ENCODE data around the gene PIF1. TPM values are rescaled to one million over a fixed set of nuclear protein-coding genes. Genes with fewer than 3 reads are reported as not detected.

Gene PIF1
- total and polyA plus RNA-seq, 2 of the 4 experiments (the other 2 are of a cell fraction) = 3.9 to 19.9 TPM

GRCh38 chr15:64833690-64834089 lies 8.2 kb upstream of the PIF1 start:
- no peak for TF ChIP-seq POLR2A (IDR thresholded peaks at IDR 0.05; ENCODE audit: low read depth, low read length)
- dilution Hi-C loops (cut with HindIII; ENCODE audit: low sequenced_read_pairs, unreplicated experiment) = no loop called here
- no TSS peak for BruUV-seq (replicated peaks)
- Histone ChIP-seq H2BK120ac (ENCODE audit: low read depth, low read length) (no peak overlapping the region), H4K91ac (ENCODE audit: insufficient read depth, low read depth, low read length) (no peak overlapping the region), H2AFZ (replicated peaks; ENCODE audit: low read length, poor library complexity) (no peak overlapping the region), H3K4me2 (ENCODE audit: low read depth, low read length) (no peak overlapping the region), H3K56ac (ENCODE audit: extremely low read depth, insufficient read depth, low read length) (no peak overlapping the region), H3K36me3 (ENCODE audit: control insufficient read depth, insufficient read depth, low read length) (no peaks in the 10 kb centered on the region), H3K79me1 (ENCODE audit: low read depth in 1 of 2, low read length in 2 of 2) (peaks cover 0 to 7% of the 10 kb centered on the region in 2 experiments; a peak in 2 of 4 replicates), H2BK20ac (ENCODE audit: low read depth, low read length) (no peak overlapping the region), H4K20me1 (ENCODE audit: insufficient read depth, low read length) (no peaks in the 10 kb centered on the region), H2AK9ac (replicated peaks; ENCODE audit: low read depth, low read length, poor library complexity) (no peak overlapping the region), H3K4me3 (ENCODE audit: insufficient read depth, low read depth, low read length) (no peak overlapping the region), H2BK15ac (ENCODE audit: low read depth, low read length) (no peak overlapping the region), H2BK5ac (ENCODE audit: low read depth, low read length, poor library complexity, severe bottlenecking) (no peak overlapping the region), H4K8ac (ENCODE audit: low read depth in 2 of 2, low read length in 2 of 2) (no peak overlapping the region), H4K5ac (ENCODE audit: low read depth, low read length) (no peak overlapping the region), H3K9ac (ENCODE audit: low read depth, low read length) (no peak overlapping the region), H3K27ac (ENCODE audit: insufficient read depth, low read length) (no peak overlapping the region), H3K9me3 (ENCODE audit: control insufficient read depth, insufficient read depth, low read length) (no peaks in the 10 kb centered on the region), H3K27me3 (ENCODE audit: control insufficient read depth, insufficient read depth, low read length) (no peaks in the 10 kb centered on the region), H3K14ac (replicated peaks; ENCODE audit: low read depth, low read length) (no peak overlapping the region), H3K4ac (ENCODE audit: low read depth, low read length) (no peak overlapping the region), H3K23ac (ENCODE audit: low read depth, low read length) (no peak overlapping the region), H3K4me1 (ENCODE audit: control insufficient read depth, insufficient read depth, low read length) (peaks cover 3% of the 10 kb centered on the region; the same call in 1 of the 2 replicates), H3K18ac (ENCODE audit: low read depth, low read length) (no peak overlapping the region), H3K9me1 (ENCODE audit: insufficient read depth, low read length) (peaks cover 9% of the 10 kb centered on the region; the same call in 1 of the 2 replicates), H2AK5ac (ENCODE audit: low read depth, low read length) (no peak overlapping the region)
- intact Hi-C loops (cut with micrococcal nuclease) = no loop called here
- ATAC-seq (ENCODE audit: low read depth) = no peak
- DNase-seq = no peak
- CTCF ChIA-PET = no interaction called here
- POLR2A ChIA-PET (ENCODE audit: unreplicated experiment) = no interaction called here
- no CpG with 5 or more reads among the region's 4 CpGs for WGBS, 2 experiments (ENCODE audit: extremely low coverage in 2 of 2, insufficient read length in 1 of 2)
- in situ Hi-C loops (cut with MboI; ENCODE audit: low sequenced_read_pairs) = no loop called here

All from IMR-90 (cell line).